HUES64 (cell line): ENCODE data around the gene RXRG. TPM values are rescaled to one million over a fixed set of nuclear protein-coding genes. Genes with fewer than 3 reads are reported as not detected.

ENCODE experiments used
- H3K27ac ChIP-seq: 2 replicates; pipeline ENCODE4 v1.7.0; 2013; ENCODE audit warnings: low read depth, low read length, inconsistent platforms
- H3K27me3 ChIP-seq: 2 replicates; pipeline ENCODE4 v1.6.1; 2013; ENCODE audit warnings: mild to moderate bottlenecking, low read length; ENCODE audit not compliant: insufficient read depth
- H3K36me3 ChIP-seq: 2 replicates; pipeline ENCODE4 v1.6.1; 2013; ENCODE audit warnings: mild to moderate bottlenecking, low read length; ENCODE audit not compliant: insufficient read depth
- H3K4me1 ChIP-seq: 2 replicates; pipeline ENCODE4 v1.6.1; 2013; ENCODE audit warnings: mild to moderate bottlenecking, low read length, moderate library complexity; ENCODE audit not compliant: insufficient read depth
- H3K4me3 ChIP-seq: 2 replicates; pipeline ENCODE4 v1.5.1; 2013; ENCODE audit warnings: mild to moderate bottlenecking, low read length, moderate library complexity
- H3K9ac ChIP-seq: 2 replicates; pipeline ENCODE4 v1.6.1; 2013; ENCODE audit warnings: mild to moderate bottlenecking, low read depth, low read length
- H3K9me3 ChIP-seq: 2 replicates; pipeline ENCODE4 v1.6.1; 2013; ENCODE audit warnings: low read depth, low read length; ENCODE audit not compliant: insufficient read depth
- WGBS: fragments of 150-250, 120-280 bp; methylation state at CpG from one replicate; pipeline ENCODE4 v1.1.7; 2013; ENCODE audit warnings: missing lambda C conversion rate; 5-methylcytosine and 5-hydroxymethylcytosine counted together
- polyA plus RNA-seq, 2 experiments: library from polyadenylated mRNA; stranded (reverse); fragments of 50-300 nt; gene quantifications; one replicate each; pipeline ENCODE4 v1.2.3, GENCODE V29; 2013

Gene RXRG
- 1.5 TPM for polyA plus RNA-seq (2013, experiment 1 of 2)
- 0.89 TPM for polyA plus RNA-seq (2013, experiment 2 of 2)

GRCh38 chr1:165444897-165445370, at the start of gene RXRG:
TSS of gene RXRG (minus strand) at chr1:165445126. CDS start at chr1:165444893, 233 bp downstream.
- no peak within 1 kb of the TSS for H3K27ac ChIP-seq
- no peaks in the 10 kb centered on the region for H3K9me3 ChIP-seq
- no peaks in the 10 kb centered on the region for H3K36me3 ChIP-seq
- peaks cover 89% of the 10 kb centered on the region for H3K27me3 ChIP-seq
- peak within 1 kb of the TSS; percentile 44 for H3K4me3 ChIP-seq
- 1% methylated on average over 33 of the region's 33 CpGs for WGBS
- no peak within 1 kb of the TSS for H3K9ac ChIP-seq
- peaks cover 21% of the 10 kb centered on the region for H3K4me1 ChIP-seq

GRCh38 chr1:165492845-165493373, 48.0 kb upstream of the RXRG start:
- 92% methylated on average over 6 of the region's 6 CpGs for WGBS
- Histone ChIP-seq H3K4me1 (no peaks in the 10 kb centered on the region), H3K27ac (no peak overlapping the region), H3K9me3 (no peaks in the 10 kb centered on the region), H3K36me3 (no peaks in the 10 kb centered on the region), H3K27me3 (no peaks in the 10 kb centered on the region), H3K9ac (no peak overlapping the region), H3K4me3 (no peak overlapping the region)

GRCh38 chr1:165490175-165490574, 45.2 kb upstream of the RXRG start:
- H3K9ac ChIP-seq: no peak overlapping the region
- H3K4me3 ChIP-seq: no peak overlapping the region
- no peak overlapping the region for H3K27ac ChIP-seq
- H3K36me3 ChIP-seq: no peaks in the 10 kb centered on the region
- WGBS: 92% methylated on average over 5 of the region's 5 CpGs
- no peaks in the 10 kb centered on the region for H3K9me3 ChIP-seq
- H3K27me3 ChIP-seq: no peaks in the 10 kb centered on the region
- no peaks in the 10 kb centered on the region for H3K4me1 ChIP-seq

- H3K27ac ChIP-seq: no peak overlapping the region
- H3K36me3 ChIP-seq: no peaks in the 10 kb centered on the region
- no peaks in the 10 kb centered on the region for H3K4me1 ChIP-seq
- no peak overlapping the region for H3K9ac ChIP-seq
- no peaks in the 10 kb centered on the region for H3K27me3 ChIP-seq
- no peak overlapping the region for H3K4me3 ChIP-seq
- no peaks in the 10 kb centered on the region for H3K9me3 ChIP-seq
- WGBS: 100% methylated on average over 1 of the region's 1 CpG
Measured at GRCh38 chr1:165487921-165488320, 43.0 kb upstream of the RXRG start.

- H3K9ac ChIP-seq: no peak overlapping the region
- H3K36me3 ChIP-seq: no peaks in the 10 kb centered on the region
- H3K4me1 ChIP-seq: no peaks in the 10 kb centered on the region
- 100% methylated on average over 3 of the region's 3 CpGs for WGBS
- H3K27ac ChIP-seq: no peak overlapping the region
- no peak overlapping the region for H3K4me3 ChIP-seq
- no peaks in the 10 kb centered on the region for H3K27me3 ChIP-seq
- H3K9me3 ChIP-seq: no peaks in the 10 kb centered on the region
Measured at GRCh38 chr1:165486663-165487062, 41.7 kb upstream of the RXRG start.

GRCh38 chr1:165485716-165486115, 40.8 kb upstream of the RXRG start:
- Histone ChIP-seq H3K9me3 (no peaks in the 10 kb centered on the region), H3K27ac (no peak overlapping the region), H3K27me3 (no peaks in the 10 kb centered on the region), H3K36me3 (no peaks in the 10 kb centered on the region), H3K4me1 (no peaks in the 10 kb centered on the region), H3K4me3 (no peak overlapping the region), H3K9ac (no peak overlapping the region)
- 93% methylated on average over 5 of the region's 5 CpGs for WGBS

- H3K4me3 ChIP-seq: no peak overlapping the region
- no peaks in the 10 kb centered on the region for H3K9me3 ChIP-seq
- no peaks in the 10 kb centered on the region for H3K4me1 ChIP-seq
- no peaks in the 10 kb centered on the region for H3K36me3 ChIP-seq
- H3K9ac ChIP-seq: no peak overlapping the region
- no peaks in the 10 kb centered on the region for H3K27me3 ChIP-seq
- 91% methylated on average over 1 of the region's 1 CpG for WGBS
- H3K27ac ChIP-seq: no peak overlapping the region
Measured at GRCh38 chr1:165484532-165484931, 39.6 kb upstream of the RXRG start.

GRCh38 chr1:165483412-165483811, 38.5 kb upstream of the RXRG start:
- H3K9ac ChIP-seq: no peak overlapping the region
- H3K4me1 ChIP-seq: no peaks in the 10 kb centered on the region
- no peaks in the 10 kb centered on the region for H3K36me3 ChIP-seq
- no peaks in the 10 kb centered on the region for H3K9me3 ChIP-seq
- no peak overlapping the region for H3K4me3 ChIP-seq
- WGBS: 88% methylated on average over 4 of the region's 4 CpGs
- no peaks in the 10 kb centered on the region for H3K27me3 ChIP-seq
- H3K27ac ChIP-seq: no peak overlapping the region

GRCh38 chr1:165481820-165482532, 37.0 kb upstream of the RXRG start:
- no peaks in the 10 kb centered on the region for H3K4me1 ChIP-seq
- no peaks in the 10 kb centered on the region for H3K9me3 ChIP-seq
- 46% methylated on average over 6 of the region's 6 CpGs for WGBS
- no peak overlapping the region for H3K27ac ChIP-seq
- no peaks in the 10 kb centered on the region for H3K27me3 ChIP-seq
- no peak overlapping the region for H3K4me3 ChIP-seq
- H3K36me3 ChIP-seq: no peaks in the 10 kb centered on the region
- no peak overlapping the region for H3K9ac ChIP-seq

- no peaks in the 10 kb centered on the region for H3K9me3 ChIP-seq
- no peaks in the 10 kb centered on the region for H3K4me1 ChIP-seq
- H3K36me3 ChIP-seq: no peaks in the 10 kb centered on the region
- H3K9ac ChIP-seq: no peak overlapping the region
- WGBS: 98% methylated on average over 1 of the region's 1 CpG
- no peak overlapping the region for H3K4me3 ChIP-seq
- no peaks in the 10 kb centered on the region for H3K27me3 ChIP-seq
- H3K27ac ChIP-seq: no peak overlapping the region
Measured at GRCh38 chr1:165476776-165477175, 31.9 kb upstream of the RXRG start.

GRCh38 chr1:165474196-165474595, 29.3 kb upstream of the RXRG start:
- Histone ChIP-seq H3K4me1 (no peaks in the 10 kb centered on the region), H3K27ac (no peak overlapping the region), H3K9ac (no peak overlapping the region)

More at GRCh38 chr1:165474196-165474595, 29.3 kb upstream of the RXRG start:
- 92% methylated on average over 2 of the region's 2 CpGs for WGBS
- H3K36me3 ChIP-seq: no peaks in the 10 kb centered on the region
- no peak overlapping the region for H3K4me3 ChIP-seq
- no peaks in the 10 kb centered on the region for H3K9me3 ChIP-seq
- H3K27me3 ChIP-seq: no peaks in the 10 kb centered on the region; the same call in 1 of the 2 replicates
